ENCODE results near the gene HSD11B1L. TPM values are rescaled to one million over a fixed set of nuclear protein-coding genes. Genes with fewer than 3 reads are reported as not detected.
"Not testable (repeated sequence)": the region's sequence is repeated elsewhere in the genome, so short reads cannot be mapped to it uniquely, and the experiment has no call there.

The HSD11B1L gene
- total RNA-seq, 1 donor from 2014 or later, result 4.0 TPM

GRCh38 chr19:5697890-5698634 lies 17.2 kb downstream of the HSD11B1L start:
- DNase-seq (ENCODE audit: low spot score), result no peak

- no peak for DNase-seq (ENCODE audit: low spot score)
Measured at GRCh38 chr19:5698635-5699422, 18.0 kb downstream of the HSD11B1L start.

GRCh38 chr19:5700455-5701092 lies 19.7 kb downstream of the HSD11B1L start:
- no peak for DNase-seq (ENCODE audit: low spot score)

- DNase-seq (ENCODE audit: low spot score), result not testable (repeated sequence)
Measured at GRCh38 chr19:5702053-5702410, 21.2 kb downstream of the HSD11B1L start.

GRCh38 chr19:5703819-5704818 lies 23.3 kb downstream of the HSD11B1L start:
- no peak for DNase-seq (ENCODE audit: low spot score)

- no peak for DNase-seq (ENCODE audit: low spot score)
Measured at GRCh38 chr19:5705552-5705951, 24.7 kb downstream of the HSD11B1L start.

GRCh38 chr19:5706876-5707573 lies 26.2 kb downstream of the HSD11B1L start:
- no peak for DNase-seq (ENCODE audit: low spot score)

- no peak for DNase-seq (ENCODE audit: low spot score)
Measured at GRCh38 chr19:5707576-5708575, 27.0 kb downstream of the HSD11B1L start.

GRCh38 chr19:5711025-5711424 lies 30.2 kb downstream of the HSD11B1L start:
- DNase-seq (ENCODE audit: low spot score), result no peak

GRCh38 chr19:5711713-5712161 lies 30.9 kb downstream of the HSD11B1L start:
- DNase-seq (ENCODE audit: low spot score), result no peak

GRCh38 chr19:5713228-5713627 lies 32.4 kb downstream of the HSD11B1L start:
- DNase-seq (ENCODE audit: low spot score), result no peak

- DNase-seq (ENCODE audit: low spot score), result no peak
Measured at GRCh38 chr19:5714816-5715215, 34.0 kb downstream of the HSD11B1L start.

GRCh38 chr19:5717215-5717935 lies 36.5 kb downstream of the HSD11B1L start:
- no peak for DNase-seq (ENCODE audit: low spot score)

GRCh38 chr19:5718037-5718578 lies 37.3 kb downstream of the HSD11B1L start:
- no peak for DNase-seq (ENCODE audit: low spot score)

- no peak for DNase-seq (ENCODE audit: low spot score)
Measured at GRCh38 chr19:5718579-5719273, 37.9 kb downstream of the HSD11B1L start.

- no peak for DNase-seq (ENCODE audit: low spot score)
Measured at GRCh38 chr19:5719274-5719960, 38.6 kb downstream of the HSD11B1L start.

Measured in mesenteric fat pad (tissue), 1 donor.